Retinal pigment epithelial cell (primary cell): ENCODE data around the gene CDC20.

Source experiments
- DNase-seq: peaks from one replicate; pipeline ENCODE4 v3.0.0-alpha.2; 2010; ENCODE audit warnings: low read depth
- H3K4me3 ChIP-seq: 2 replicates; pipeline ENCODE4 v1.5.1; 2011; ENCODE audit warnings: mild to moderate bottlenecking, low read length, control low read depth, moderate library complexity
- CTCF ChIP-seq: conservative IDR thresholded peaks from 2 replicates; pipeline ENCODE4 v1.5.1; 2011; ENCODE audit warnings: low read depth, low read length, control low read depth, inconsistent platforms

The CDC20 gene

GRCh38 chr1:43382027-43382779 is 23.4 kb downstream of the CDC20 start:
- TF ChIP-seq CTCF = no peak
- no peak overlapping the region for H3K4me3 ChIP-seq
- DNase-seq = no peak

DNA sequence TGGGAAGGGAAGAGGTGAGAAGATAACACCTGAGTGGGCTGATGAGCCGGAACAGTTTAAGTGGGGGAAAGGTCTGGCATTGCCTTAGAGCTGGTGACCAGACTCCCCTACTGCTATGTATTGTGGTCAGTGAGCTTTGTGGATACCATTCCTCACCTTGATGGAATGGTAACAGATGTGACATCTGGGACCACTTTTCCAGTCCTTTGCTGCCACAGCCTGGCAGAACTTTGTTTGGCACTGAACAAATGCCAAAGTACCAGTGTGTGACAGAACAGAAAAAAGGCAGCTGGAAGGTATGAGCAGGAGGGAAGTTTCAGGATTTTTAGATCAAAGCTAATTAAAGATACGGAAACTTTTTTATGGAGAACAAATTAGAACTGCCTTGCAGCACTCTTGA is 24.7 kb downstream of the CDC20 start:
- no peak for TF ChIP-seq CTCF
- DNase-seq = no peak
- H3K4me3 ChIP-seq = no peak overlapping the region

- no peak for DNase-seq
- TF ChIP-seq CTCF = no peak
- H3K4me3 ChIP-seq = no peak overlapping the region
These were observed 27.9 kb downstream of the CDC20 start for GRCh38 chr1:43386676-43387075.

DNA sequence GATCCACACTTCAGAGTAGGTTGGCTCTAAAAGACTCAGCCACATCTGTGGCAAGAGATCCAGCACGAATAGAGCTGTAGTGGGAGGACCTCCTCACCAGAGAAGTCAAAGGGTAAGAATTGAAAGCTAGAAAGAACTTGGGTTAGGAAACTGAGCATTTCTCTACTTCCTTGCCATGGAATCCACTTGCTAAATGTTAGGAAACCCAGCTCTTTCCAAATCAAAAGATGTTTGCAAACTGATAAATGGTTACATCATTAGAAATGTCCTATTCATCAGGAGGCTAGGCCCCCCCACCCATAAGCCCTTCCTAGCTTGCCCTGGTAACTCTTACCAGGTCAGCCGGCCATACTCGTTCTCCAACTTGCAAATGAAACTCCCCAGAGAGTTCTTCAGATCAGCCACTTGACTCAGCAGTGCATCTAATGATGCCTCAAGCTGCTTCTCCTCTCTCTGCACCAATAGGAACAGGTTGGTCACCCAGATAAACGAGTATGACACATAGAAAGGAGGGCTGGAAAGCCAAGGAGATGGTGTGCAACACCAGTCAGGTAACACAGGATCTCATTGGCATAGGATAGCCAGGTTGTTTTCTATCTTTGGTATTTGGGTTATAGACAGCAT is 29.3 kb downstream of the CDC20 start:
- no peak for TF ChIP-seq CTCF

GRCh38 chr1:43388613-43389012 is 29.8 kb downstream of the CDC20 start:
- H3K4me3 ChIP-seq = peak overlapping the region; percentile 95
- no peak for TF ChIP-seq CTCF
- no peak for DNase-seq

More for the DNA sequence above, 29.3 kb downstream of the CDC20 start:
- H3K4me3 ChIP-seq = no peak overlapping the region
- DNase-seq = no peak

DNA sequence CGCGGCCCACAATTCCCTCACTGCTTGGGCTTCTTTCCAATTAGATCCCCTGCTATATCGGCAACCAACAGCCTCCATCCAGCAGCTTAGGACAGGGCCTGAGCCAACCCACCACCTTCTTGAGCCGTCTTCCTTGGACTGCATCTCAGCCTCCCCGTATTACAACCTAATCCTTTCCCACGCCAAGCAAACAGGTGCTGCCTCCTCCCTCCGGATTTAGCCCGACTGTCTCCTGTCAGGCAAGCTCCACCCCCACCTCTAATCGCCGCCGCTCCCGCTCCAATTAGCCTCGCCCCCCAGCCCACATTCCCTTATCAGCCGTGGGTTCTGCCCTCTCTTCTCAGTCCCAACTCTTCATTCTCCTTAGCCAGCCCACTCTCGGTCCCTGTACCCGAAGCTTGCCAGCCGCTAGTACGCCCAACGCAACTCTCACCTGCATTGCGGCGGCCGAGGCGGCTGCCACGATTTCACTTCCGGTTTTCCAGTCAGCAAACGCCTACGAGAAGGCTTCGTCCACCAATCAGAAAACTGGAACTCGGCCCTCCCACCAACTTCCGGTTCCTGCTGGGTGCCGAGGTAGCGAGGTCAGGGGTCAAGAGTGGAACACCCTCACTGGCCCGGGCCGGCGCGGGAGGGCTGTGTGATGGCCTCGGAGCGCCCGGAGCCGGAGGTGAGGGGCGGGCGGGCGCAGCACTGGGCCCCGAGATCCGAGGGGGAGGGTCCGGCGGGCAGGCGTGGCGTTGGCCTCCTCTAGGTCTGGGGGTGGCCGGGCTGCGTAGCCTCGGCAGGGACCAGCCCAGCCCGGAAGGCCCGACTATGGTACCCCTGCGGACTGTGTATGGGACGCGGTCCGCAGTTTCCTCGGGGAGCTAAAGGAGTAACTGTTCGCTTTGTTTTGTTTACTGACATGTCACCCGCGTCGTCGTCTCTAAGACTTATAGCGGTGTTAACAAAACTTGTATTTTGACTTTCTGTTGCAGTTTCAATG is 30.8 kb downstream of the CDC20 start, which contains the start of the genes MED8 and SZT2:
Gene MED8, minus strand, starts transcription at position 475 of the 988 bp plus-strand sequence. Its CDS starts 36 bp downstream, at position 439.
Gene SZT2, plus strand, starts transcription at position 574 of the 988 bp plus-strand sequence. Its CDS starts 70 bp downstream, at position 644.
- peak; percentile 79 for DNase-seq
- no peak for TF ChIP-seq CTCF
- H3K4me3 ChIP-seq = peak within 1 kb of the TSS; percentile 95
